ENCODE data around the gene PRDM7.

GRCh38 chr16:90016339-90016950 is 60.7 kb downstream of the PRDM7 start:
- TF ChIP-seq POLR2A (IDR thresholded peaks at IDR 0.05; ENCODE audit: control extremely low read depth in 1 of 2, low read depth in 2 of 2, low read length in 2 of 2) (no peak), ZNF274 (IDR thresholded peaks at IDR 0.05; ENCODE audit: borderline replicate concordance, extremely low read depth, low read length) (no peak), CTCF (IDR thresholded peaks at IDR 0.05; ENCODE audit: control extremely low read depth in 1 of 3, insufficient read depth in 1 of 3, low read depth in 1 of 3, low read length in 3 of 3) (no peak), POLR2AphosphoS5 (IDR thresholded peaks at IDR 0.05; ENCODE audit: low read depth, low read length) (no peak), GABPA (IDR thresholded peaks at IDR 0.05; ENCODE audit: borderline replicate concordance, insufficient read depth, low read length) (no peak), SRF (IDR thresholded peaks at IDR 0.05; ENCODE audit: low read depth, low read length) (no peak), EZH2 (IDR thresholded peaks at IDR 0.05; ENCODE audit: low read depth, low read length, severe bottlenecking) (no peak)

Measured in H1 (cell line).